Activated T-helper 1 cell treated with anti-CD3 and anti-CD28 coated beads, Interleukin-12 subunit alpha, Interleukin-12 subunit beta, Interleukin-2, Interleukin-4 antibody, amounts not matched to agents 30 ng/mL and 10 ng/mL and 1 ng/mL, durations not matched to agents 14 hours and 24 hours and 36 hours (primary cell): ENCODE results near the gene ATRX. TPM values are rescaled to one million over a fixed set of nuclear protein-coding genes. Genes with fewer than 3 reads are reported as not detected.
"Not testable (repeated sequence)": the region's sequence is repeated elsewhere in the genome, so short reads cannot be mapped to it uniquely, and the experiment has no call there.

Source experiments
- DNase-seq: peaks from one replicate; pipeline ENCODE4 v3.0.0; 2021; ENCODE audit warnings: low spot score
- H3K27ac Mint-ChIP-seq: one replicate; pipeline ENCODE4 v1.8.0; 2021; ENCODE audit warnings: mild to moderate bottlenecking, mixed read lengths
- H3K27me3 Mint-ChIP-seq: one replicate; pipeline ENCODE4 v1.8.0; 2022; ENCODE audit warnings: mild to moderate bottlenecking, moderate library complexity, mixed read lengths; ENCODE audit not compliant: insufficient read depth
- H3K36me3 Mint-ChIP-seq: one replicate; pipeline ENCODE4 v1.8.0; 2021; ENCODE audit warnings: low read depth, mixed read lengths
- H3K4me1 Mint-ChIP-seq: one replicate; pipeline ENCODE4 v1.8.0; 2021; ENCODE audit warnings: low read depth, mixed read lengths
- H3K4me3 Mint-ChIP-seq: one replicate; pipeline ENCODE4 v1.8.0; 2021; ENCODE audit warnings: mild to moderate bottlenecking, moderate library complexity, mixed read lengths
- H3K9me3 Mint-ChIP-seq: one replicate; pipeline ENCODE4 v1.8.0; 2021; ENCODE audit warnings: mixed read lengths
- intact Hi-C: fragments of 100-400 bp; cut with micrococcal nuclease; formaldehyde crosslinking; loops from one replicate; pipeline ENCODE4 v1.15.1; 2024
- total RNA-seq: library from RNA; stranded (reverse); gene quantifications from 2 replicates; pipeline ENCODE4 v1.2.3, GENCODE V29; 2022

ATRX gene, protein sequence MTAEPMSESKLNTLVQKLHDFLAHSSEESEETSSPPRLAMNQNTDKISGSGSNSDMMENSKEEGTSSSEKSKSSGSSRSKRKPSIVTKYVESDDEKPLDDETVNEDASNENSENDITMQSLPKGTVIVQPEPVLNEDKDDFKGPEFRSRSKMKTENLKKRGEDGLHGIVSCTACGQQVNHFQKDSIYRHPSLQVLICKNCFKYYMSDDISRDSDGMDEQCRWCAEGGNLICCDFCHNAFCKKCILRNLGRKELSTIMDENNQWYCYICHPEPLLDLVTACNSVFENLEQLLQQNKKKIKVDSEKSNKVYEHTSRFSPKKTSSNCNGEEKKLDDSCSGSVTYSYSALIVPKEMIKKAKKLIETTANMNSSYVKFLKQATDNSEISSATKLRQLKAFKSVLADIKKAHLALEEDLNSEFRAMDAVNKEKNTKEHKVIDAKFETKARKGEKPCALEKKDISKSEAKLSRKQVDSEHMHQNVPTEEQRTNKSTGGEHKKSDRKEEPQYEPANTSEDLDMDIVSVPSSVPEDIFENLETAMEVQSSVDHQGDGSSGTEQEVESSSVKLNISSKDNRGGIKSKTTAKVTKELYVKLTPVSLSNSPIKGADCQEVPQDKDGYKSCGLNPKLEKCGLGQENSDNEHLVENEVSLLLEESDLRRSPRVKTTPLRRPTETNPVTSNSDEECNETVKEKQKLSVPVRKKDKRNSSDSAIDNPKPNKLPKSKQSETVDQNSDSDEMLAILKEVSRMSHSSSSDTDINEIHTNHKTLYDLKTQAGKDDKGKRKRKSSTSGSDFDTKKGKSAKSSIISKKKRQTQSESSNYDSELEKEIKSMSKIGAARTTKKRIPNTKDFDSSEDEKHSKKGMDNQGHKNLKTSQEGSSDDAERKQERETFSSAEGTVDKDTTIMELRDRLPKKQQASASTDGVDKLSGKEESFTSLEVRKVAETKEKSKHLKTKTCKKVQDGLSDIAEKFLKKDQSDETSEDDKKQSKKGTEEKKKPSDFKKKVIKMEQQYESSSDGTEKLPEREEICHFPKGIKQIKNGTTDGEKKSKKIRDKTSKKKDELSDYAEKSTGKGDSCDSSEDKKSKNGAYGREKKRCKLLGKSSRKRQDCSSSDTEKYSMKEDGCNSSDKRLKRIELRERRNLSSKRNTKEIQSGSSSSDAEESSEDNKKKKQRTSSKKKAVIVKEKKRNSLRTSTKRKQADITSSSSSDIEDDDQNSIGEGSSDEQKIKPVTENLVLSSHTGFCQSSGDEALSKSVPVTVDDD (N-terminal part only)
- 63.9 and 72.7 TPM in 2 replicates for total RNA-seq

DNA sequence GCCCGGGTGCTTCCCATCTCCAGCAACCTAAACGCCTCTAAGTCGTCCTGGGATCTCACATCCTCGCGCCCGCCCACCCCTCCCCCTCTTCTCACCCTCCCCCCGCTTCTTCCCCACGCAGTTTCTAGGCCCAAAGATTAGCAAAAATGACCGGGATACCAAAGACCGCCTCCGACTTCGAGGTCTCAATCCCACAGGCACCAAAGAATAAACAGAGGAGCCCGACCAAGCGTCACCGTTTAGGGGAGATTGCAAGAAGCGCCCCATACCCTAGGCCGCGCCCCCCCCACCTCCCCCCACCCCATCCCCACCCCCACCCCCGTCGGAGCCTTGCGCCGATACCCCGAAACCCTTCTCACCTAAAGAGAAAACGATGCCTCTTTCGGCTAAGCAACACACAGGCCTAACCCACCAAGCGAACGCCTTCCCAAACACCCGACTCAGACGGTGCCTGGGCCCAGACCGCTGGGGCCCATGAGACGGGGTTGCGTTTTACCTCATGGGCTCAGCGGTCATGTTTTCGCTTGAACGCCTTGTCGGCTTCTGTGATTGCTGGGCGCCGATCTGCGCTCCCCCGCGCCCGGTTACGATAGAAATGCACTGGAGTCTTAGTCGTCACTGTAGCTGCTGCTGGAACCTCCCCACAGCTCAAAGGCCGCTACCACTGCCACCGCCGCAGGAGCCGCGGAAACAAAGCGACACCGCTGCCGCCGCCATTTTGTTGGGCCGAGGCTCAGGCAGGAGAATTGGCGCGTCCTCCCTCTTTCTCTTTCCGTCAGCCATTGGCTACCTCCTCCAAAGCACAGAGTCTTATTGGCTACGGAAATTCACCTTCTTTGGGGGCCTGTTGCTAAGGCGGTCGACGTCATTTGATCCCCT is at the start of gene ATRX:
ATRX (minus strand) TSS at position 731 of the 879 bp plus-strand sequence; CDS start at position 516, 215 bp downstream.
- peak; percentile 72 for DNase-seq
- peaks cover 3% of the 10 kb centered on the region for H3K36me3 Mint-ChIP-seq
- peak within 1 kb of the TSS; percentile 100 for H3K27ac Mint-ChIP-seq
- peak within 1 kb of the TSS; percentile 100 for H3K4me3 Mint-ChIP-seq
- no peaks in the 10 kb centered on the region for H3K27me3 Mint-ChIP-seq
- intact Hi-C loops: loop anchor here (1.0 to 10.0 kb wide), 5 partner anchors 114 to 317 kb away; partner anchors contain the start of genes COX7B and PGK1
- H3K9me3 Mint-ChIP-seq: no peaks in the 10 kb centered on the region
- peaks cover 33% of the 10 kb centered on the region for H3K4me1 Mint-ChIP-seq

DNA sequence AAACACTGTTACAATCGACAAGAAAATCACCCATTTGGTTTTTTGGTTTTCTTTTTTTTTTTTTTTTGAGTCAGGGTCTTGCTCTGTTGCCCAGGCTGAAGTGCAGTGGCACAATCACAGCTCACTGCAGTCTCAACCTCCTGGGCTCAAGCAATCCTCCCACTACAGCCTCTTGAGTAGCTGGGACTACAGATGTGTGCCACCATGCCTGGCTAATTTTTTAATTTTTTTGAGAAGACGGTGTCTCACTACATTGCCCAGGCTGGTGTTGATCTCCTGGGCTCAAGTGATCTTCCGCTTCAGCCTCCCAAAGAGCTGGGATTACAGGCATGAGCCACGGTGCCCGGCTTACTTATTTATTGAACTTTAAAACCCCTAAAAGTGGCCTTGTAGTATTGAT is 45.5 kb upstream of the ATRX start:
- H3K27me3 Mint-ChIP-seq, H3K4me3 Mint-ChIP-seq, H3K4me1 Mint-ChIP-seq, H3K36me3 Mint-ChIP-seq, intact Hi-C loops, DNase-seq, H3K9me3 Mint-ChIP-seq, H3K27ac Mint-ChIP-seq: not testable (repeated sequence)

DNA sequence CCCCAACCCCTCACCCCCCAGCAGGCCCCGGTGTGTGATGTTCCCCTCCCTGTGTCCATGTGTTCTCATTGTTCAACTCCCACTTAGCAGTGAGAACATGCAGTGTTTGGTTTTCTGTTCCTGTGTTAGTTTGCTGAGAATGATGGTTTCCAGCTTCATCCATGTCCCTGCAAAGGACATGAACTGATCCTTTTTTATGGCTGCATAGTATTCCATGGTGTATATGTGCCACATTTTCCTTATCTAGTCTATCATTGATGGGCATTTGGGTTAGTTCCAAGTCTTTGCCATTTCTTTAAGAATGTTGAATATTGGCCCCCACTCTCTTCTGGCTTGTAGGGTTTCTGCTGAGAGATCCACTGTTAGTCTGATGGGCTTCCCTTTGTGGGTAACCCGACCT is 36.0 kb upstream of the ATRX start:
- H3K4me1 Mint-ChIP-seq, DNase-seq, H3K27me3 Mint-ChIP-seq, H3K27ac Mint-ChIP-seq, intact Hi-C loops, H3K4me3 Mint-ChIP-seq: not testable (repeated sequence)
- Mint-ChIP-seq H3K36me3 (peaks cover 26% of the 10 kb centered on the region), H3K9me3 (peaks cover 14% of the 10 kb centered on the region)

DNA sequence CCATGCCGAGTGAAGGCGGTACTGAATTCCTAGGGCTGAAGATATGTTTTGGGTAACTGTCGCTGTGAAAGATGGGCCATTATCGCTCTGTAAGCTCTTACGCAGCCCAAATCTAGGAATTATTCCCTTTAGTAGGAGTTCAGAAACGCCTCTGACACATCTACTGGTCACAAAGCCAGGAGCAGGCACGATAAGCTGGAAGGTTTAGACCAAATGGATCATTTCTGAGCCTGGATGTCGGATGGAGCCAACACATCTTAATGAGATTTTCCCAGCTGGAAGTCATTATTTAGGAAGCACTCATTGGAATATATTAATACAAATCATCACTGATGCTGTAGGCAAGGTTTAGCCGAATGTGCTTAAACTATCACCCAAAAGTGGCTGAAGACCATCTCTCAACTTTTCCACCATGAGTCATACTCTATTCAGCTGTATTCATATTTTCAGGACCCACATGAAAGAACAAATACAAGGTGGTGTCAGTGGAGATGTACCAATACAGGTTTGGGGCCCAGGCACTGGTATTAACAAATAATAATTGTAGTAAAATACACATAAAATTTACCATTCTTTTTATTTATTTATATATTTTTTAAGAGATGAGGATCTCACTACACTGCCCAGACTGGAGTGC is 34.2 kb upstream of the ATRX start:
- Mint-ChIP-seq H3K27ac (no peak overlapping the region), H3K9me3 (peaks cover 12% of the 10 kb centered on the region), H3K27me3 (no peaks in the 10 kb centered on the region), H3K4me3 (no peak overlapping the region), H3K36me3 (peaks cover 23% of the 10 kb centered on the region), H3K4me1 (no peaks in the 10 kb centered on the region)
- intact Hi-C loops: no loop called here
- DNase-seq: no peak

DNA sequence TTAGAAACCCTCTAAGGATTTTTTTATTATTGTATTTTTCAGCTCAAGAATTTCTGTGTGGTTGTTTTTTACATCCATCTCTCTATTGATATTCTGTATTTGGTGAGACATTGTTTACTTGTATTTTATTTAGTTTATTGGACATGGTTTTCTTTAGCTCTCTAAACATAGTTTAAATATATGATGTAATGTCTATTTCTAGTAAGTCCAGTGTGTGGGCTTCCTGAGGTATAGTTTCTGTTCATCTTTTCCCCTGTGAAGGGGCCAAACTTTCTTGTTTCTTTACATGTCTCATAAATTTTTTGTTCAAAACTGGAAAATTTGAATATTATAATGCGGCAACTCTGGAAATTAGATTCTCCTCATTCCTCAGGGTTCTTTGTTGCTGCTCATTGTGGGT is 28.2 kb upstream of the ATRX start:
- no peaks in the 10 kb centered on the region for H3K4me1 Mint-ChIP-seq

DNA sequence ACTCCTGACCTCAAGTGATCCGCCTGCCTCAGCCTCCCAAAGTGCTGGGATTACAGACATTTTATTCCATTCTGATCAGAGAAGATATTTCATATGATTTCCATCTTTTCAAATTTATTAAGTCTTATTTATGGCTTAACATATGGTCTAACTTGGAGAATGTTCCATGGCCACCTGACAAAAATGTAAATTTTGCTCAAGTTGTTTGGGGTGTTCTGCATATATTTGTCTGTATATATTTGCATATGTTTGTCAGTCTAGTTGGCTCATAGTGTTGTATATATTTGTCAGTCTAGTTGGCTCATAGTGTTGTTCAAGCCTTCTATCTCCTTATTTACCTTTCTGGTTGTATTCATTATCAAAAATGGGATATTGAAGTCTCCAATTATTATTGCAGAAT is 16.2 kb upstream of the ATRX start:
- intact Hi-C loops: no loop called here
- no peak for DNase-seq
- H3K27ac Mint-ChIP-seq: no peak overlapping the region
- H3K27me3 Mint-ChIP-seq: no peaks in the 10 kb centered on the region
- no peak overlapping the region for H3K4me3 Mint-ChIP-seq
- H3K9me3 Mint-ChIP-seq: peaks cover 5% of the 10 kb centered on the region
- H3K4me1 Mint-ChIP-seq: no peaks in the 10 kb centered on the region
- no peaks in the 10 kb centered on the region for H3K36me3 Mint-ChIP-seq

More for the DNA sequence above, 28.2 kb upstream of the ATRX start:
- intact Hi-C loops: no loop called here
- DNase-seq: no peak
- no peak overlapping the region for H3K4me3 Mint-ChIP-seq
- H3K27ac Mint-ChIP-seq: no peak overlapping the region
- H3K36me3 Mint-ChIP-seq: peaks cover 3% of the 10 kb centered on the region
- peaks cover 6% of the 10 kb centered on the region for H3K9me3 Mint-ChIP-seq
- H3K27me3 Mint-ChIP-seq: no peaks in the 10 kb centered on the region

DNA sequence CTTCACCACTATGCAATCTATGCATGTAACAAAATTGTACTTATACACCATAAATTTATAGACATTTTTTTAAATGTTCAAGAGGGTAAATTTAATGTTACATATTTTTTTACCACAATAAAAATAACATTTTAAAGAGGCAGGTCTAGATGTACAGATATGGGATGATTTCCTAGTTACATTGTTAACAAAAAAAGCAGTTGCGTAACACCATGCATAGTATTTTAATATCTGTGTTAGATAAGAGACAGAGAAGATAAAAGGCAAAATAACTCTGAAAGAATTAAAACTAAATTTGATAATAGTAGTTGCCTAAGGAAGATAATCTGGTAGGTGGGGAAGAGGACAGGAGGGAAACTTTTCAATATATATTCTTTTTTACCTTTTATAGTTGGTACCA is 9.1 kb upstream of the ATRX start:
- H3K4me3 Mint-ChIP-seq: no peak overlapping the region
- no peaks in the 10 kb centered on the region for H3K36me3 Mint-ChIP-seq
- intact Hi-C loops: no loop called here
- H3K27ac Mint-ChIP-seq: no peak overlapping the region
- H3K4me1 Mint-ChIP-seq: no peaks in the 10 kb centered on the region
- no peaks in the 10 kb centered on the region for H3K9me3 Mint-ChIP-seq
- no peak for DNase-seq
- H3K27me3 Mint-ChIP-seq: no peaks in the 10 kb centered on the region

DNA sequence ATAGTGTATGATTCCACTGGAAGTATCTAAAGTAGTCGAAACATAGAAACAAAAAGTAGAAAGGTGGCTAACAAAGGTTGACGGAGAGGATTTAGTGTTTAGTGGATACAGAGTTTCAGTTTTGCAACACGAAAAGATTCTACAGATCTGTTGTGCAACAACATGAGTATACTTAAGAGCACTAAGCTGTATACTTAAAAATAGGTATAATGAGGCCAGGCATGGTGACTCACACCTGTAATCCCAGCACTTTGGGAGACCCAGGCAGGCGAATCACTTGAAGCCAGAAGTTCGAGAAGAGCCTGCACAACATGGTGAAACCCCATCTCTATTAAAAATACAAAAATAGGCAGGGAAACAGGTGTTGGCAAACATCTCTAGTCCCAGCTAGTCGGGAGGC is 7.9 kb upstream of the ATRX start:
- intact Hi-C loops: no loop called here
- Mint-ChIP-seq H3K4me3 (no peak overlapping the region), H3K27ac (no peak overlapping the region), H3K36me3 (no peaks in the 10 kb centered on the region), H3K4me1 (no peaks in the 10 kb centered on the region), H3K27me3 (no peaks in the 10 kb centered on the region), H3K9me3 (no peaks in the 10 kb centered on the region)
- no peak for DNase-seq

DNA sequence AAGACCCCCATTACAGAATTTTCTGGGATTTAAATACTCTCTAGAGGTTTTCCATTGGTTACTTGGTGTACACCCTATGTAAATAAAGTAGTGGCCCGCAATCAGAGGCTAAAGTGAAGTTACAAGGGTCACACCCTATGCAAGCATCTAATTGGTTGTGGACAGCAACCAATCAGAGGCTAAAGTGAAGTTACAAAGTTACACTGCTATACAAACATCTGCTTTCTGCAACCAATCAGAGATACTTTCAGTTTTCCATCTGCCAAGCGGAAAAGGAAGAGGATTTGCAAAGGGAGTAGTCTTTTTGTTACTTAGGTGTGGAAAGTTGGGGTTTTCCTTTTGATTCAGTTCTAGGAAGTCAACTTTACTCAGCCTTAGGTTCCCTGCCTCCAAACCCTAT is 2.0 kb upstream of the ATRX start:
- H3K27me3 Mint-ChIP-seq: no peaks in the 10 kb centered on the region

DNA sequence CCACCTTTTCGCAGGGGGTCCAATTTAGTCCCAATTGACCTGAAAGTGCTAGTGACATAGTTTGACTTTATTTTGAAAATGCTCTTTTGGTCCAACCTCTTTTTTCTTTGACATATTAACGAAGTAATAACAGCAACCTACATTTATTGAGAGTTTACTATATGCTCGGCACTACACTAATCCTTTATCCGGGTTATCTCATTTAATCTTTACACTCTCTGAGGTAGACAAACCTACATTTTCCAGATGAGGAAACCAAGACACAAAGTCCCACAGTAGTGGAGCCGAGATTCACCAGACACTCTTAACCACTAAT is 307 bp upstream of the ATRX start:
- Mint-ChIP-seq H3K27ac (peak overlapping the region; percentile 100), H3K36me3 (peaks cover 3% of the 10 kb centered on the region), H3K27me3 (no peaks in the 10 kb centered on the region), H3K4me3 (peak overlapping the region; percentile 100), H3K9me3 (no peaks in the 10 kb centered on the region), H3K4me1 (peaks cover 33% of the 10 kb centered on the region)
- no peak for DNase-seq
- intact Hi-C loops: loop anchor here (2.0 to 10.0 kb wide), 4 partner anchors 142 to 316 kb away; partner anchors contain the start of gene PGK1

More for the DNA sequence above, 2.0 kb upstream of the ATRX start:
- Mint-ChIP-seq H3K4me3 (peak overlapping the region; percentile 40), H3K4me1 (peaks cover 33% of the 10 kb centered on the region), H3K36me3 (peaks cover 3% of the 10 kb centered on the region), H3K9me3 (no peaks in the 10 kb centered on the region), H3K27ac (peak overlapping the region; percentile 64)
- intact Hi-C loops: loop anchor here (1.0 to 10.0 kb wide), 4 partner anchors 107 to 314 kb away; partner anchors contain the start of genes MAGT1 and PGK1
- DNase-seq: peak; percentile 5

DNA sequence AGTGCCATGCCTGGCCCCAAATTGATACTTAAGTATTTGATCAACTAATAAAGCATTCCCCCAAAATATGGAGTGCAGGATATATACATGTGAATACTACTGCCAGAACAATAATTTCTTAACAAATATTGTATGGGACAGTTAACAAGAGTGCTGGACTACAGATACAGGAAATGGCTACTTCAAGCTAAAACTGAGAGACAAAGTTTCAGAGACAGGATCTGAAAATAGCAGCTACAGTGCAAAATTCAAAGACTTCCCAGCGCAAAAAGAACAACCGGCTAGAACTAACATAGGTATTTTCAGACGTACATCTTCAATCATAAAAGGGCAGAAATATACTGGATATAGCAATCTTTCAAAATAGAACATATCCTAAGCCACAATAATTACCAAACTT is 6.3 kb downstream of the ATRX start:
- intact Hi-C loops: loop anchor here (10.0 kb wide), 1 partner anchor 135 kb away; no protein-coding TSS in a partner anchor
- DNase-seq: no peak
- peak overlapping the region; percentile 28 for H3K27ac Mint-ChIP-seq
- H3K4me3 Mint-ChIP-seq: no peak overlapping the region
- no peaks in the 10 kb centered on the region for H3K9me3 Mint-ChIP-seq
- peaks cover 26% of the 10 kb centered on the region for H3K4me1 Mint-ChIP-seq
- H3K27me3 Mint-ChIP-seq: no peaks in the 10 kb centered on the region
- H3K36me3 Mint-ChIP-seq: peaks cover 3% of the 10 kb centered on the region
